ENCODE data around the gene MVB12B.

MVB12B gene

DNA sequence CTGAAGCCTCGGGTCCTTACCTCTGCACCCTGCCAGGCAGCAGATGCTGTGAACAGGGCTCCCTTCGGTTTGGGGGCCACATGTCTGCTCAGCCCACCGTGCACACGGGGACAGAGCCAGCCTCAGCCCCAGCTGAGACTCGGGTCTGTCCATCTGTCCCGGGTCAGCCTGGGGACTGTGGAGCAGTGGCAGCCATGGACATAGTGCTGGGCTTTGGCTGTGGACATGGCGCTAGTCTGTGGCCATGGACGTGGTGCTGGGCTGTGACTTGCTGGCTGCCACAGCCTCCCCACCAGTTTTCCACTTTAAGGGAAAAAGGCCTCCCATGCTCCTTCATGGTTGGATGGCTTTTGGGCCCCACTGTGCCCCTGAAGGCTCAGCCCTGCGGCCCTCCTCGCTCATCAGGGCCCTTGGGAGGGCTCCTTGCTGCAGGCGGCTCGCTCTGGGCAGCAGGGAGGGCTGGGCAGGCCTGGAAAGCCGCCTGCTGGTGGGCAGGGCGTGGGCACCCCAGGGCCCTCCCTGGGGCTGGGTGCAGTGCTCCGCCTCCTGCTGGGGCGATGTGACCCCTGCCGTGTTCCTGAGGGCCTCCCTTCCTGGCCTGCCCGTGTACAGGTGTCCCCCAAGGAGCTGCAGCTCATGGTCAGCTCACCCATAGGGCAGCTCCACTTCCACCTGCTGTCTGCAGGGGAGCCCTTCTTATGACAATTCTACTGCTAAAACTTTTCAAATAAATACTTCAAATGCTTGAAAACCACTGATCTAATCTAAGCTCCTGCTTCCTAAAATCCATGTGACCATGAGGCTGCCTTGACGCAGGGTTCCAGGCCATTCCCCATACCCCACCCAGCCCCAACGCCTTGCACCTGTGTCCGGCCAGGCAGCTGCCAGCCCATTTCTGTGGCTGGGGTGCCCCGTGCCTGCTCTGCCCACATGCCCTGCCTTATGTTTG, 175.0 kb downstream of the MVB12B start:
- peaks cover 29% of the 10 kb centered on the region for H3K4me1 Mint-ChIP-seq
- DNase-seq (ENCODE audit: low spot score in 2 of 2) = no peak
- no peaks in the 10 kb centered on the region for H3K9me3 Mint-ChIP-seq
- no peak overlapping the region for H3K4me3 Mint-ChIP-seq
- no peak overlapping the region for H3K27ac Mint-ChIP-seq (ENCODE audit: low read depth)
- H3K36me3 Mint-ChIP-seq (ENCODE audit: insufficient read depth) = peaks cover 12% of the 10 kb centered on the region
- no peaks in the 10 kb centered on the region for H3K27me3 Mint-ChIP-seq
- no peak for ATAC-seq (replicated peaks; ENCODE audit: extremely low read depth, poor library complexity, severe bottlenecking)

DNA sequence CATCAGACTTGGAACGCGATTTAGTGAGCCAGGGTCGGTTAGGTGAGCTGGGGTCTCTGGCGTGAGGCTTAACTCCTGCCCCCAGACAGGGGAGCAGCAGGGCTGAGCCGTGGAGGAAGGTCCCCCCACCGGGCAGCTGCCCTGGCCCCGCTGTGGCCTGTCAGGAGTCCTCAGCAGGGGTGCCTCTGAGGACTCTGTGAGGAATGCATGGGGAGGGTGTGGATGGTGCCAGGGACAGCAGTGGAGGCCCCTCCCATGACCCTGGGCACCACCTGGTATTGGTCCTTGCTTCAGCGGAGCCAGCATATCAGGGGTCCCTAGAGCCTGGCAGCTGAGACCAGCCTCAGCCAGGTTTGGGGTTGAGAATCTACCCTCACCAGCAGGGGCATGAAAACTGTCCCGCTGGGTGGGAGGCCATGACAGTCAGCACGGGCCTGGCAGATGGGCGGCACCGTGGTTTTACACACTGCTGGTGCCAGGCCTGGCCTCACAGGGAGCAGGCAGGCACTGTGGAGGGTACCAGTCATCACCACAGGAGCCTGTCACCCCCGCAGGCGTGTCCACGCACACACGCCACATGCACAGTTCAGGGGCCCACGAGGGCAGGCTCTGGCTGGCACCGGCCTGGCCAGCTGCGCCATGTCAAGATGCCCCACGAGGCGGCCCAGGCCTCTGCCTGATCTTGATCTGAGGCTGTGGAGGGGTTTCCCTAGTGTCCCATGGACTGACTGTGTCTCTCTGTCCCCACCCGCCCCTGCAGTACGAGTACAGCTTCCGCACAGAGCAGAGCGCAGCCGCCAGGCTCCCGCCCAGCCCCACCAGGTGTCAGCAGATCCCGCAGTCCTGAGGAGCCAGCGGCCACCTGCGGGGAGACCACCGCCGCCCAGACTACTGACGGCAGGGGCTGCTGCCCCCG, 176.0 kb downstream of the MVB12B start:
- H3K27ac Mint-ChIP-seq (ENCODE audit: low read depth) = no peak overlapping the region
- no peak overlapping the region for H3K4me3 Mint-ChIP-seq
- H3K9me3 Mint-ChIP-seq = no peaks in the 10 kb centered on the region
- ATAC-seq (replicated peaks; ENCODE audit: extremely low read depth, poor library complexity, severe bottlenecking) = no peak
- DNase-seq (ENCODE audit: low spot score in 2 of 2) = no peak
- no peaks in the 10 kb centered on the region for H3K27me3 Mint-ChIP-seq
- H3K36me3 Mint-ChIP-seq (ENCODE audit: insufficient read depth) = peaks cover 11% of the 10 kb centered on the region
- peaks cover 29% of the 10 kb centered on the region for H3K4me1 Mint-ChIP-seq

DNA sequence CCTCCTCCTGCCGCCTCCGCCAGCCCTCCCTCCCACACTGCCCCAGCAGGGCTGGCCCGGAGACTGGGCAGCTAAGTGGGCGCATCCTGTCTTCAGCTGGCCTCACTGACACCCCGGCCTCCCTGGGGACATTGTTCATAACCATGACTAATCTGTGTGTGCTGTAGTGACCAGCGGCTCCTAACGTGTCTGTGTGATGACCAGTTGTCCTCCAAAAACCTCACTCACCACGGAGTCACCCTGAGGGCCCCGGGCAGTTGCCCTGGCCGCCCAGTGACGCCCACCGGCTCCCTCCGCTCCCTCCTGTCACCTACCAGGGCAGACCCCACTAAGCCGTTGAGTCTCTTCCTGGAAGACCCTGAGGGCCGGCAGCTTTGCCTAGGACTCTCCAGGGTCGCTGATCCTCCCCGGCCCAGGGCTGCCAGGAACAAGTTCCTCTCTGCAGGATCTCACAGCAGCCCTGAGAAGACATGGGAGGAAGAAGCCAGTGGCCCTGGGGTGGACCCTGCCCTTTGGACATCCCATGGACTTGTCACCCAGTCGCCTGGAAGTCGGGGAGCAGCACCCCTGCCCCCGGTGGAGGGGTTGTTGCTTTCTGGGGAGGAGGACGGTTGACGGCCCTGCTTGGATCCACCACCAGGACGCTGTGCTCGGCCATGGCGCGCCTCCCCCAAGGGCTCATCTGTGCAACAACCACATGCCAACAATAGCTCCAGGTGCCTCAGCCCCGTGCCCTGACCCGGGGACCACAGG, 176.9 kb downstream of the MVB12B start:
- DNase-seq (ENCODE audit: low spot score in 2 of 2) (no peak), ATAC-seq (replicated peaks; ENCODE audit: extremely low read depth, poor library complexity, severe bottlenecking) (no peak)
- H3K36me3 Mint-ChIP-seq (ENCODE audit: insufficient read depth) = peaks cover 11% of the 10 kb centered on the region
- no peaks in the 10 kb centered on the region for H3K27me3 Mint-ChIP-seq
- no peak overlapping the region for H3K4me3 Mint-ChIP-seq
- peaks cover 25% of the 10 kb centered on the region for H3K4me1 Mint-ChIP-seq
- H3K9me3 Mint-ChIP-seq = no peaks in the 10 kb centered on the region
- H3K27ac Mint-ChIP-seq (ENCODE audit: low read depth) = no peak overlapping the region

DNA sequence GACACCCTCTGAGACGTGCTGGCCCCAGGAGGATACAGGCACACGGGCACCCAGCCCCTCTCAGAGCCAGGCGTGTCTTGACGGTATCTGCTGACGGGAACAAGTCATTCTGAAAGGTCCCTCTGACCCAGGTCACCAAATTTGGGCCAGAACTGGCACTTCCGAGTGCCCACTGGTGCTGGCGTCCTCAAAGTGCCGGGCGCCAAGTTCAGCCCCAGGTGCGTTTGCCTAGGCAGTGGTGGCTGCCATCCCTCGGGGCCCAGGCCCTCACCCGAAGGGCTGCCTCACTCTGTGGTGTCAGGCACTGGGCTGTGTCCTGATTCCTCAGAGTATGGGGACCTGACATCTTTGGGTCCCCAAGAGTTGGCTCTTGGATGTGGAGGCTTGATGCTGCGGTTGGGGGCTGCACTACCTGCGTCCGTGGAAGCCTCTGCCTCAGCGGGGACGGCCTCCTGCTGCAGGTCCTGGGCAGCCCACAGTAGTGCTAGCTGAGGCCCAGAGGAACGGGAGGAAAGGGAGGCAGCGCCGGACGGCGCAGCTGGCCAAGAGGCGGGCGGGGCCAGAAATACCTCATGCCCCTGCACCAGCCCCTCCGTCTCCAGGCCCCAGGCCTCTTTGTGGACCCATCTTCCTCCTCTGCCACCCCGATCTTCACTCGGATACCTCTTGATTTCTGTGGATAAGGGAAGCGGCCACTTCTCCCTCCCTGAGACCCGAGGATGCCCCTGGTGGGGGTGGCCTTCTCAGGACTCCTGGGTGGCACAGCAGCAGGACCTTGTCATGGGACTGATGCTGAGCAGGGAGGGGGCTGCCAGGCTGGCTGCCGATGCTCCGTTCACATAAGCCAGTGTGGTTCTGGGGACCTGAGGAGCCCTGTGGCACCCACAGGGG, 177.7 kb downstream of the MVB12B start:
- Mint-ChIP-seq H3K27ac (ENCODE audit: low read depth) (no peak overlapping the region), H3K4me1 (peaks cover 16% of the 10 kb centered on the region), H3K27me3 (no peaks in the 10 kb centered on the region), H3K36me3 (ENCODE audit: insufficient read depth) (peaks cover 10% of the 10 kb centered on the region), H3K4me3 (no peak overlapping the region), H3K9me3 (no peaks in the 10 kb centered on the region)
- DNase-seq (ENCODE audit: low spot score in 2 of 2) (no peak), ATAC-seq (replicated peaks; ENCODE audit: extremely low read depth, poor library complexity, severe bottlenecking) (no peak)

DNA sequence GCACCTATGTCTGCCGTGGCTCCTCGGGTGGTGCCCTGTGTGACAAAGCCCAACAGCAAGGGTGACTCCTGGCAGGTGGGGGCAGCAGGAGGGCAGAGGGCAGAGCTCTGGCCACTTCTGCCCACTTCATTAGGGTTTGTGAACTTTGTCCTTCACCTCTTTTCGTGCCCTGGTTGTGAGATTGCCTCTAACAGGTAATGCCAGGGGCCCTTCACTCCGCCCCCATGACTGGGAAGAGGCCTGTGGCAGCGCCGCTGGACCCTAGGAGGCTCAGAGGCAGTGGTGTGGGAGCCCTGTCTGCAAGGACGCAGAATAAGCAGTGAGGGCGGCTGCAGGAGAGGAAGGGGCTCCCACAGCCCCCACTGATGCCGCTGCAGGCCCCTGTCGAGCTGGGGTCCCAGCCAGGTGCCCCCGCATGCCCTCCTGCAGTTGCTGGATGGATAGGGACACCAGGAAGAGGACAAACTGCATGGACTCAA, 178.4 kb downstream of the MVB12B start:
- no peak overlapping the region for H3K4me3 Mint-ChIP-seq
- peaks cover 8% of the 10 kb centered on the region for H3K36me3 Mint-ChIP-seq (ENCODE audit: insufficient read depth)
- ATAC-seq (replicated peaks; ENCODE audit: extremely low read depth, poor library complexity, severe bottlenecking) = no peak
- H3K27ac Mint-ChIP-seq (ENCODE audit: low read depth) = no peak overlapping the region
- DNase-seq (ENCODE audit: low spot score in 2 of 2) = no peak
- H3K9me3 Mint-ChIP-seq = no peaks in the 10 kb centered on the region
- H3K4me1 Mint-ChIP-seq = peaks cover 11% of the 10 kb centered on the region
- H3K27me3 Mint-ChIP-seq = no peaks in the 10 kb centered on the region

DNA sequence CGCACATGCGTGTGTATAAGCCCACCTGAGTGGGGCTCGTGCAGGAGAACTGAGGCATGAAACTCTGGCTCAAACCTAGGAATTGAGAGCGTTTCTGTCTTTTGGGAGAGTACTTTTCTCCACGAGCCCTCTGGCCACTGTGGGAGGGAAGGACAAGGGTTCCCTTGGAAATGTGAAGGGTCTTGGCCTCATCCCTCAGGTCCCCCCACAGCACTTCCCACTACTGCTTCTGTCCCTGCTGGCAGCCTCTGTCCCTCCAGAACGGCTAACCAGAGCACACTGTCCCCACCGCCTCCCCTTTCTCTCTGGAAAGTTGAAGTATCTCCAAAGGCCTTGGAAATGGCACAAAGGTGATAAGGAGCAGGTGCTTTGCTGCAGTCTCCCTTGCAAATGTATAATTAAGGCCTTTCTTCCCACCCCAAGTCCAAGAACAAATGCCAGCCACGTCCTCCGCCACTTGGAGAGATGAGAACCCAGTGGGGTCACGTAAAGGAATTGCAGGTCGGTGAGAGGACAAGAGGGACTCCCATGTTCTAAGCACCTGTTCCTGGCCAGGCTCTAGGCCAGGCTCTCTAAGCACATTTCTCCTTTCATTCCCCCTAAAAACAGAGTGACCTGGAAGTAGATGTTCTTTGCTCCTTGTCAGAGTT, 179.2 kb downstream of the MVB12B start:
- Mint-ChIP-seq H3K36me3 (ENCODE audit: insufficient read depth) (peaks cover 5% of the 10 kb centered on the region), H3K27ac (ENCODE audit: low read depth) (no peak overlapping the region), H3K4me1 (peaks cover 3% of the 10 kb centered on the region), H3K27me3 (no peaks in the 10 kb centered on the region), H3K9me3 (no peaks in the 10 kb centered on the region), H3K4me3 (no peak overlapping the region)
- DNase-seq (ENCODE audit: low spot score in 2 of 2) (no peak), ATAC-seq (replicated peaks; ENCODE audit: extremely low read depth, poor library complexity, severe bottlenecking) (no peak)

GRCh38 chr9:126506361-126507317, 180.0 kb downstream of the MVB12B start:
- no peak overlapping the region for H3K4me3 Mint-ChIP-seq
- H3K4me1 Mint-ChIP-seq = no peaks in the 10 kb centered on the region
- DNase-seq (ENCODE audit: low spot score in 2 of 2) = no peak
- ATAC-seq (replicated peaks; ENCODE audit: extremely low read depth, poor library complexity, severe bottlenecking) = no peak
- peaks cover 8% of the 10 kb centered on the region for H3K36me3 Mint-ChIP-seq (ENCODE audit: insufficient read depth)
- H3K27ac Mint-ChIP-seq (ENCODE audit: low read depth) = no peak overlapping the region
- peaks cover 6% of the 10 kb centered on the region for H3K27me3 Mint-ChIP-seq
- H3K9me3 Mint-ChIP-seq = no peaks in the 10 kb centered on the region

DNA sequence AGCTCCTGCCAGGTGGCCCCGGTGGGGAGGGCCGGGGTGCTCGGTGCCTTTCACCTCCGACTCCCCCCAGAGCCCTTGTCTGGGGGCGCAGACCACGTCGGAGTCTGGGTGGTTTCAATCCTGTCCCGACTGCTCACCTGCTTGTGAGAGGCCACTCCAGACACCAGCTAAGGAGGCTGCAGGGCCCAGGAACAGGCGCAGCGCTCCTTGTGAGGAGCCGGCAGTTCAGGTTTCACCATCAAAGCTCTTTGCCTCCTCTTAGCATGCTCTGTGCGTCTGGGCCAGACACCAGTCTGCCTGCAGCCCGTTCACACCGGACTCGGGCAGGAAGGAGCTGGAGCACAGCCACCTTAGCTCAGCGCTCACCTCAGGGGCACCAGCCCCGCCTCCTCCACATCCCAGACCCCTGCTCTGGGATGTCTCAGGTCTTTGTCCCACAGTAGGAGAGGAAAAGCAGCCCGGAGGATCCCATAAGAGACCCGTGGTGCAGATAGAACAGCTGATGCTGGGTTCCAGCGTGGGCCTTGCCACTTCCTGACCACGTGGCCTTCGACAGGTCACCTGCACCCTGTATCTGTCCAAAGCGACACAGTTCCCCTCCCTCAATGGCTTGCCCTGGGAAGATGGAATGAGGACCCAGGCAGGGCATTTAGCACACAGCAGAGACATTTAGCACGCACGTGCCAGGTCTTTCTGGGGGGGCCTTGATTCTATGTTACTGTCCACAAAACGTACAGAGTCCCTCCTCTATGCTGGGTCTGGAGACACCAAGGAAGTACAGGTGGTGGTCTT, 180.9 kb downstream of the MVB12B start:
- ATAC-seq (replicated peaks; ENCODE audit: extremely low read depth, poor library complexity, severe bottlenecking) (no peak), DNase-seq (ENCODE audit: low spot score in 2 of 2) (no peak)
- H3K4me3 Mint-ChIP-seq = no peak overlapping the region
- peaks cover 8% of the 10 kb centered on the region for H3K36me3 Mint-ChIP-seq (ENCODE audit: insufficient read depth)
- no peaks in the 10 kb centered on the region for H3K4me1 Mint-ChIP-seq
- H3K27ac Mint-ChIP-seq (ENCODE audit: low read depth) = no peak overlapping the region
- H3K27me3 Mint-ChIP-seq = peaks cover 14% of the 10 kb centered on the region
- no peaks in the 10 kb centered on the region for H3K9me3 Mint-ChIP-seq

DNA sequence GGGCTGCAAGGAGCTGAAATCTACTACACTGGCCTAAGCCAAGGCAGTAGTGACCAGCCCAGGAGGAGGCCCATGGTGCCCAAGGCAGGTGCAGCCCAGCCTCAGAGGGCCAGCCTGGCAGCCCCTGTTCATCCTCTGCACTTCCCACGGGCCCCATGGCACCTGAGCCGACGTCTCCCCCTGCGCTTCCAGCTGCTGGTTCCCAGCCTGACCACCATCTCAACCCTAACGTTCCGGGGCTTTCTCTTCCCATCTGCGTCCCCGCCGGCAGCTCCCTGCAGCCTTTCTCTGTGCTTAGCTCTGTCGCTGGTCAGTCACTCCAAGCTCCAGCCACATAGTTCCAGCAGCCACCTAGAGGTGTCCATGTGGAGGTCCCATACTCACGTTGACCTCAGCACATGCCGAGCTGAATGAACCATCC, 181.6 kb downstream of the MVB12B start:
- Mint-ChIP-seq H3K36me3 (ENCODE audit: insufficient read depth) (peaks cover 7% of the 10 kb centered on the region), H3K4me1 (no peaks in the 10 kb centered on the region), H3K27ac (ENCODE audit: low read depth) (peak overlapping the region; percentile 19), H3K27me3 (peaks cover 20% of the 10 kb centered on the region), H3K9me3 (no peaks in the 10 kb centered on the region), H3K4me3 (no peak overlapping the region)
- DNase-seq (ENCODE audit: low spot score in 2 of 2) (no peak), ATAC-seq (replicated peaks; ENCODE audit: extremely low read depth, poor library complexity, severe bottlenecking) (no peak)

- peaks cover 25% of the 10 kb centered on the region for H3K27me3 Mint-ChIP-seq
- H3K4me3 Mint-ChIP-seq = no peak overlapping the region
Measured at GRCh38 chr9:126508928-126509327, 182.3 kb downstream of the MVB12B start.

More at GRCh38 chr9:126508928-126509327, 182.3 kb downstream of the MVB12B start:
- Mint-ChIP-seq H3K4me1 (no peaks in the 10 kb centered on the region), H3K27ac (ENCODE audit: low read depth) (peak overlapping the region; percentile 19), H3K36me3 (ENCODE audit: insufficient read depth) (peaks cover 9% of the 10 kb centered on the region), H3K9me3 (no peaks in the 10 kb centered on the region)
- DNase-seq (ENCODE audit: low spot score in 2 of 2) (no peak), ATAC-seq (replicated peaks; ENCODE audit: extremely low read depth, poor library complexity, severe bottlenecking) (no peak)
